ENCODE data around the gene CASKIN1. TPM values are rescaled to one million over a fixed set of nuclear protein-coding genes. Genes with fewer than 3 reads are reported as not detected.

Gene CASKIN1
- total RNA-seq, 1 donor from 2014 or later: 1.6 TPM

- H3K4me3 Mint-ChIP-seq: peak overlapping the region; percentile 73
- Histone ChIP-seq H3K79me2 (ENCODE audit: low read depth) (no peaks in the 10 kb centered on the region), H2AFZ (replicated peaks) (no peak overlapping the region), H3K27me3 (no peaks in the 10 kb centered on the region), H3K36me3 (no peaks in the 10 kb centered on the region), H3K9ac (no peak overlapping the region), H3F3A (ENCODE audit: low read depth) (peaks cover 5% of the 10 kb centered on the region), H3K4me3 (no peak overlapping the region), H3K27ac (no peak overlapping the region), H3K4me1 (no peaks in the 10 kb centered on the region), H3K4me2 (no peak overlapping the region), H3K9me3 (ENCODE audit: low read depth) (no peaks in the 10 kb centered on the region), H4K20me1 (ENCODE audit: low read depth) (no peaks in the 10 kb centered on the region)
- DNase-seq (ENCODE audit: low spot score): no peak
- TF ChIP-seq EZH2 (IDR thresholded peaks at IDR 0.05) (no peak), EZH2phosphoT487 (IDR thresholded peaks at IDR 0.05) (no peak), CTCF (IDR thresholded peaks at IDR 0.05) (no peak)
- H3K27me3 Mint-ChIP-seq (ENCODE audit: insufficient read depth, low read depth): peaks cover 9% of the 10 kb centered on the region
- no peaks in the 10 kb centered on the region for H3K9me3 Mint-ChIP-seq
- peaks cover 3% of the 10 kb centered on the region for H3K4me1 Mint-ChIP-seq
- H3K36me3 Mint-ChIP-seq: peaks cover 2% of the 10 kb centered on the region
- peak overlapping the region; percentile 70 for H3K27ac Mint-ChIP-seq
These were observed 14.5 kb downstream of the CASKIN1 start for GRCh38 chr16:2181952-2182351.

- peak; percentile 21 for DNase-seq (ENCODE audit: low spot score)
- H3K27me3 Mint-ChIP-seq (ENCODE audit: insufficient read depth, low read depth): peaks cover 9% of the 10 kb centered on the region
These were observed 15.2 kb downstream of the CASKIN1 start for GRCh38 chr16:2180962-2181923.

GRCh38 chr16:2180461-2180860 is 15.9 kb downstream of the CASKIN1 start:
- Mint-ChIP-seq H3K4me3 (no peak overlapping the region), H3K9me3 (no peaks in the 10 kb centered on the region), H3K27me3 (ENCODE audit: insufficient read depth, low read depth) (peaks cover 11% of the 10 kb centered on the region), H3K27ac (no peak overlapping the region), H3K4me1 (peaks cover 3% of the 10 kb centered on the region), H3K36me3 (peaks cover 2% of the 10 kb centered on the region)
- Histone ChIP-seq H3K4me3 (no peak overlapping the region), H4K20me1 (ENCODE audit: low read depth) (no peaks in the 10 kb centered on the region), H3K4me2 (no peak overlapping the region), H3K27ac (no peak overlapping the region), H2AFZ (replicated peaks) (no peak overlapping the region), H3K27me3 (no peaks in the 10 kb centered on the region), H3K9me3 (ENCODE audit: low read depth) (no peaks in the 10 kb centered on the region), H3F3A (ENCODE audit: low read depth) (peaks cover 5% of the 10 kb centered on the region), H3K36me3 (no peaks in the 10 kb centered on the region), H3K79me2 (ENCODE audit: low read depth) (no peaks in the 10 kb centered on the region), H3K9ac (no peak overlapping the region), H3K4me1 (no peaks in the 10 kb centered on the region)
- TF ChIP-seq EZH2 (IDR thresholded peaks at IDR 0.05) (no peak), CTCF (IDR thresholded peaks at IDR 0.05) (no peak), EZH2phosphoT487 (IDR thresholded peaks at IDR 0.05) (no peak)
- DNase-seq (ENCODE audit: low spot score): no peak

More at GRCh38 chr16:2180962-2181923, 15.2 kb downstream of the CASKIN1 start:
- Histone ChIP-seq H3K4me1 (no peaks in the 10 kb centered on the region), H3K4me3 (no peak overlapping the region), H3K27ac (no peak overlapping the region), H2AFZ (replicated peaks) (no peak overlapping the region), H3K4me2 (no peak overlapping the region), H3K9me3 (ENCODE audit: low read depth) (no peaks in the 10 kb centered on the region), H3K36me3 (no peaks in the 10 kb centered on the region), H3F3A (ENCODE audit: low read depth) (peaks cover 5% of the 10 kb centered on the region), H3K79me2 (ENCODE audit: low read depth) (no peaks in the 10 kb centered on the region), H3K9ac (no peak overlapping the region), H4K20me1 (ENCODE audit: low read depth) (no peaks in the 10 kb centered on the region), H3K27me3 (no peaks in the 10 kb centered on the region)
- Mint-ChIP-seq H3K4me3 (peak overlapping the region; percentile 50), H3K4me1 (peaks cover 3% of the 10 kb centered on the region), H3K36me3 (peaks cover 2% of the 10 kb centered on the region), H3K9me3 (no peaks in the 10 kb centered on the region), H3K27ac (no peak overlapping the region)
- no peak for TF ChIP-seq EZH2phosphoT487 (IDR thresholded peaks at IDR 0.05)
- TF ChIP-seq EZH2 (IDR thresholded peaks at IDR 0.05): no peak

- Histone ChIP-seq H3K27me3 (no peaks in the 10 kb centered on the region), H3K9ac (no peak overlapping the region), H4K20me1 (ENCODE audit: low read depth) (no peaks in the 10 kb centered on the region), H3K79me2 (ENCODE audit: low read depth) (no peaks in the 10 kb centered on the region), H3K27ac (no peak overlapping the region), H2AFZ (replicated peaks) (no peak overlapping the region), H3K4me1 (no peaks in the 10 kb centered on the region), H3K36me3 (no peaks in the 10 kb centered on the region), H3K4me3 (no peak overlapping the region), H3F3A (ENCODE audit: low read depth) (peaks cover 5% of the 10 kb centered on the region), H3K4me2 (no peak overlapping the region), H3K9me3 (ENCODE audit: low read depth) (no peaks in the 10 kb centered on the region)
- Mint-ChIP-seq H3K36me3 (peaks cover 2% of the 10 kb centered on the region), H3K4me3 (no peak overlapping the region), H3K4me1 (peaks cover 3% of the 10 kb centered on the region), H3K9me3 (no peaks in the 10 kb centered on the region), H3K27ac (no peak overlapping the region), H3K27me3 (ENCODE audit: insufficient read depth, low read depth) (peaks cover 10% of the 10 kb centered on the region)
- DNase-seq (ENCODE audit: low spot score): no peak
- TF ChIP-seq EZH2phosphoT487 (IDR thresholded peaks at IDR 0.05) (no peak), CTCF (IDR thresholded peaks at IDR 0.05) (no peak), EZH2 (IDR thresholded peaks at IDR 0.05) (no peak)
These were observed 16.8 kb downstream of the CASKIN1 start for GRCh38 chr16:2179576-2179975.

Measured in neural progenitor cell (in vitro differentiated cells).